A673 (cell line): ENCODE measurements around the gene RHBDF2. TPM values are rescaled to one million over a fixed set of nuclear protein-coding genes. Genes with fewer than 3 reads are reported as not detected.
A peak's percentile ranks its signal among the peaks of the same experiment; 100 is the strongest.

ENCODE experiments used
- BruUV-seq: library from RNA; stranded (reverse); fragments of 400-500 nt; replicated peaks from 2 replicates; lab custom pipeline; 2021; lab: Mats Ljungman, UMichigan
- CTCF ChIA-PET: fragments of 300-600 bp; sonication (Branson Sonifier 250); formaldehyde crosslinking; loops from one replicate; lab custom pipeline; 2022; ENCODE audit warnings: antibody characterized with exemption; lab: Charles Lee
- POLR2A ChIA-PET: fragments of 300-600 bp; sonication (Branson Sonifier 250); formaldehyde crosslinking; loops from one replicate; lab custom pipeline; 2022; ENCODE audit warnings: antibody characterized with exemption; ENCODE audit not compliant: low non-redundant PET; lab: Charles Lee
- DNase-seq: peaks from one replicate; pipeline ENCODE4 v3.0.0-alpha.2; 2015; ENCODE audit warnings: low spot score
- H3K27ac ChIP-seq: fragments of 200-600 bp; sonication (generic); 2 replicates; pipeline ENCODE4 v1.5.1; 2016; ENCODE audit warnings: mixed run types, low read depth, mild to moderate bottlenecking, mixed read lengths, antibody characterized with exemption, low read length; ENCODE audit not compliant: poor library complexity, severe bottlenecking
- H3K27me3 ChIP-seq: fragments of 200-600 bp; sonication (generic); replicated peaks from 2 replicates; pipeline ENCODE4 v1.6.1; 2017; ENCODE audit warnings: mixed run types, low read depth, mild to moderate bottlenecking, mixed read lengths, antibody characterized with exemption, low read length; ENCODE audit not compliant: insufficient read depth, poor library complexity
- H3K36me3 ChIP-seq: fragments of 200-600 bp; sonication (generic); 2 replicates; pipeline ENCODE4 v1.6.1; 2016; ENCODE audit warnings: mixed run types, mild to moderate bottlenecking, mixed read lengths, antibody characterized with exemption, low read length; ENCODE audit not compliant: insufficient read depth, poor library complexity, severe bottlenecking
- H3K4me1 ChIP-seq: fragments of 200-600 bp; sonication (generic); 2 replicates; pipeline ENCODE4 v1.6.1; 2017; ENCODE audit warnings: mixed run types, mild to moderate bottlenecking, mixed read lengths, antibody characterized with exemption, low read length; ENCODE audit not compliant: insufficient read depth, poor library complexity, severe bottlenecking
- H3K4me3 ChIP-seq: fragments of 200-600 bp; sonication (generic); 2 replicates; pipeline ENCODE4 v1.5.1; 2016; ENCODE audit warnings: low read depth, mixed run types, mild to moderate bottlenecking, mixed read lengths, low read length; ENCODE audit not compliant: poor library complexity, severe bottlenecking
- H3K9me3 ChIP-seq: fragments of 200-600 bp; sonication (generic); 2 replicates; pipeline ENCODE4 v1.6.1; 2016; ENCODE audit warnings: mixed run types, low read depth, mild to moderate bottlenecking, mixed read lengths, antibody characterized with exemption, low read length; ENCODE audit not compliant: poor library complexity, severe bottlenecking
- CTCF ChIP-seq: fragments of 300-800, 200-600 bp; sonication (generic); conservative IDR thresholded peaks from 2 replicates; pipeline ENCODE4 v1.5.1; 2017; ENCODE audit warnings: low read depth, mild to moderate bottlenecking, antibody characterized with exemption, low read length, moderate library complexity, mixed read lengths
- EZH2 ChIP-seq: fragments of 200-600 bp; sonication (generic); IDR thresholded peaks from 2 replicates; pipeline ENCODE4 v1.6.1; 2017; ENCODE audit warnings: borderline replicate concordance, low read depth, mild to moderate bottlenecking, mixed read lengths, antibody characterized with exemption, low read length; ENCODE audit not compliant: poor library complexity, severe bottlenecking
- intact Hi-C: fragments of 100-400 bp; cut with micrococcal nuclease; formaldehyde crosslinking; loops from one replicate; pipeline ENCODE4 v1.10.0; 2022; ENCODE audit not compliant: unreplicated experiment
- total RNA-seq: library from RNA; stranded (reverse); gene quantifications from 2 replicates; pipeline ENCODE4 v1.2.3, GENCODE V29; 2021

RHBDF2 gene
- total RNA-seq, 1 experiment from 2014 or later, result 20.4 TPM

- ChIA-PET CTCF (interaction anchor here (0.6 to 2.3 kb wide), 4 partner anchors 23 to 80 kb away, joined by 4 to 12 read pairs (median 4); partner anchors contain the start of gene AANAT), POLR2A (interaction anchor here (0.6 to 0.9 kb wide), 2 partner anchors 11 to 368 kb away, joined by 3 to 6 read pairs; no protein-coding TSS in a partner anchor)
- Histone ChIP-seq H3K27me3 (no peaks in the 10 kb centered on the region), H3K4me1 (peaks cover 34% of the 10 kb centered on the region), H3K9me3 (no peaks in the 10 kb centered on the region), H3K36me3 (no peaks in the 10 kb centered on the region), H3K27ac (peak overlapping the region; percentile 54), H3K4me3 (no peak overlapping the region)
- no TSS peak for BruUV-seq
- peak; percentile 67 for DNase-seq
- TF ChIP-seq EZH2 (no peak), CTCF (no peak)
- intact Hi-C loops, result loop anchor here (1.0 to 2.0 kb wide), 2 partner anchors 24 to 80 kb away; no protein-coding TSS in a partner anchor
Observed at GRCh38 chr17:76546556-76547182, 45.4 kb upstream of the RHBDF2 start.

GRCh38 chr17:76545918-76546555 is 44.8 kb upstream of the RHBDF2 start:
- H3K27ac ChIP-seq, result no peak overlapping the region
- no peak for DNase-seq
- no peaks in the 10 kb centered on the region for H3K36me3 ChIP-seq
- peaks cover 37% of the 10 kb centered on the region for H3K4me1 ChIP-seq
- no TSS peak for BruUV-seq
- no peaks in the 10 kb centered on the region for H3K27me3 ChIP-seq
- no peak for TF ChIP-seq EZH2
- no peak for TF ChIP-seq CTCF
- no peaks in the 10 kb centered on the region for H3K9me3 ChIP-seq
- ChIA-PET POLR2A (interaction anchor here (0.9 kb wide), 1 partner anchor 11 kb away, joined by 3 read pairs; no protein-coding TSS in a partner anchor), CTCF (interaction anchor here (0.9 to 2.3 kb wide), 3 partner anchors 22 to 79 kb away, joined by 4 to 12 read pairs (median 4); partner anchors contain the start of gene AANAT)
- no peak overlapping the region for H3K4me3 ChIP-seq
- intact Hi-C loops, result loop anchor here (2.0 kb wide), 1 partner anchor 23 kb away; no protein-coding TSS in a partner anchor

GRCh38 chr17:76544546-76545365 is 43.5 kb upstream of the RHBDF2 start:
- no peak for DNase-seq
- ChIA-PET CTCF (interaction anchor here (0.5 to 2.3 kb wide), 5 partner anchors 12 to 175 kb away, joined by 3 to 12 read pairs (median 4); no protein-coding TSS in a partner anchor), POLR2A (no interaction called here)

More at GRCh38 chr17:76544546-76545365, 43.5 kb upstream of the RHBDF2 start:
- Histone ChIP-seq H3K27me3 (no peaks in the 10 kb centered on the region), H3K4me1 (peaks cover 44% of the 10 kb centered on the region), H3K27ac (no peak overlapping the region), H3K36me3 (no peaks in the 10 kb centered on the region), H3K4me3 (no peak overlapping the region), H3K9me3 (no peaks in the 10 kb centered on the region)
- TF ChIP-seq EZH2 (no peak), CTCF (no peak)
- no TSS peak for BruUV-seq
- intact Hi-C loops, result no loop called here
